Left lung (tissue), 8 donors: ENCODE data around the gene RAB24. TPM values are rescaled to one million over a fixed set of nuclear protein-coding genes. Genes with fewer than 3 reads are reported as not detected.

ENCODE experiments used
- polyA plus RNA-seq, 6 donors: library from polyadenylated mRNA; unstranded; fragments of 120-200 nt; gene quantifications; one replicate each; pipeline ENCODE4 v1.2.1, GENCODE V29; 2013; ENCODE audit not compliant: insufficient read length in 6 of 6
- total RNA-seq, 2 donors: library from RNA; stranded (reverse); fragmentation: NEBNext Ultra II Directional; extraction: Animal tissue kit (Norgen Biotek cat#: 25700); gene quantifications; one replicate each; pipeline ENCODE4 v1.2.1, GENCODE V29; 2021
- donor health status: DM: no; HTN: yes; CAD: no.
- donor health status: DM: no; HTN: no; CAD: no.

RAB24 gene
- total and polyA plus RNA-seq, 8 donors = 24.2 to 39.7 (median 29.6) TPM

Other genes starting within 250 kb of the RAB24 start
- gene FGFR4, start 216.8 kb downstream of the RAB24 start, total RNA-seq = 10 to 100 TPM; 14.8 to 99.9 TPM
- gene FGFR4, start 216.8 kb downstream of the RAB24 start, polyA plus RNA-seq = 100 to 1,000 TPM; 169 to 325 (median 213) TPM
- 10 to 100 TPM; 71.2 to 79.7 TPM for gene NSD1, start 169.9 kb downstream of the RAB24 start, total RNA-seq
- gene NSD1, start 169.9 kb downstream of the RAB24 start, polyA plus RNA-seq = 10 to 100 TPM; 45.8 to 57.8 (median 51.3) TPM
- 100 to 1,000 TPM in 1 of 2 donors, 10 to 100 TPM in 1; 87.8 to 154 TPM for gene PRELID1, start 80 bp upstream of the RAB24 start, total RNA-seq
- 100 to 1,000 TPM in 1 of 6 donors, 10 to 100 TPM in 5; 72.3 to 103 (median 84.8) TPM for gene PRELID1, start 80 bp upstream of the RAB24 start, polyA plus RNA-seq
- 10 to 100 TPM; 10.8 to 12.4 TPM for gene MXD3, start 8.2 kb upstream of the RAB24 start, total RNA-seq
- gene MXD3, start 8.2 kb upstream of the RAB24 start, polyA plus RNA-seq = 10 to 100 TPM; 17.0 to 36.5 (median 24.4) TPM
- 100 to 1,000 TPM; 133 to 155 TPM for gene LMAN2, start 47.9 kb upstream of the RAB24 start, total RNA-seq
- 100 to 1,000 TPM; 101 to 118 (median 106) TPM for gene LMAN2, start 47.9 kb upstream of the RAB24 start, polyA plus RNA-seq
- gene RGS14, start 54.2 kb upstream of the RAB24 start, total RNA-seq = 10 to 100 TPM; 14.2 to 28.2 TPM
- gene RGS14, start 54.2 kb upstream of the RAB24 start, polyA plus RNA-seq = 1 to 10 TPM; 4.0 to 8.5 (median 6.4) TPM
- not detected for gene SLC34A1, start 80.7 kb upstream of the RAB24 start, total RNA-seq
- 1 to 10 TPM in 1 of 6 donors, under 1 TPM in 4, not detected in 1; 0.18 to 1.7 (median 0.36) TPM for gene SLC34A1, start 80.7 kb upstream of the RAB24 start, polyA plus RNA-seq
- gene PFN3, start 96.9 kb upstream of the RAB24 start, total RNA-seq = not detected
- not detected for gene PFN3, start 96.9 kb upstream of the RAB24 start, polyA plus RNA-seq
- 1 to 10 TPM in 1 of 2 donors, under 1 TPM in 1; 0.63 to 1.1 TPM for gene F12, start 105.8 kb upstream of the RAB24 start, total RNA-seq
- under 1 TPM in 5 of 6 donors, not detected in 1; 0.20 to 0.37 (median 0.31) TPM for gene F12, start 105.8 kb upstream of the RAB24 start, polyA plus RNA-seq
- gene GRK6, start 123.0 kb upstream of the RAB24 start, total RNA-seq = 10 to 100 TPM; 32.3 to 57.1 TPM
- 10 to 100 TPM; 15.7 to 26.0 (median 23.6) TPM for gene GRK6, start 123.0 kb upstream of the RAB24 start, polyA plus RNA-seq
- gene PRR7, start 143.1 kb upstream of the RAB24 start, total RNA-seq = 1 to 10 TPM; 2.7 to 4.1 TPM
- gene PRR7, start 143.1 kb upstream of the RAB24 start, polyA plus RNA-seq = 1 to 10 TPM in 2 of 6 donors, under 1 TPM in 4; 0.30 to 1.5 (median 0.76) TPM
- 10 to 100 TPM; 43.2 to 83.1 TPM for gene DBN1, start 169.9 kb upstream of the RAB24 start, total RNA-seq
- gene DBN1, start 169.9 kb upstream of the RAB24 start, polyA plus RNA-seq = 100 to 1,000 TPM; 134 to 207 (median 165) TPM
- gene PDLIM7, start 193.9 kb upstream of the RAB24 start, total RNA-seq = 100 to 1,000 TPM; 107 to 141 TPM
- gene PDLIM7, start 193.9 kb upstream of the RAB24 start, polyA plus RNA-seq = 100 to 1,000 TPM in 1 of 6 donors, 10 to 100 TPM in 5; 60.9 to 115 (median 82.3) TPM
- 10 to 100 TPM; 18.2 to 90.5 TPM for gene DOK3, start 206.1 kb upstream of the RAB24 start, total RNA-seq
- 1 to 10 TPM; 5.8 to 7.4 (median 6.7) TPM for gene DOK3, start 206.1 kb upstream of the RAB24 start, polyA plus RNA-seq
- gene DDX41, start 213.2 kb upstream of the RAB24 start, total RNA-seq = 10 to 100 TPM; 65.9 to 86.7 TPM
- gene DDX41, start 213.2 kb upstream of the RAB24 start, polyA plus RNA-seq = 10 to 100 TPM; 77.1 to 90.2 (median 81.9) TPM